HL-60/S4 treated with phorbol 12-myristate 13-acetate at 8.2 ng/mL for 4 days and 3 days (cell line): ENCODE measurements around the gene RHOBTB1.

Experiments used
- in situ Hi-C: fragments of 300-500 bp; cut with MboI; formaldehyde crosslinking; loops from 2 replicates; pipeline ENCODE4 v1.15.0; 2022; ENCODE audit warnings: low sequenced_read_pairs

Gene RHOBTB1

GRCh38 chr10:60965696-60966095 is 21.7 kb upstream of the RHOBTB1 start:
- in situ Hi-C loops, result no loop called here

- in situ Hi-C loops, result no loop called here
Observed at GRCh38 chr10:60964257-60965235, 20.6 kb upstream of the RHOBTB1 start.

GRCh38 chr10:60963441-60964256 is 19.7 kb upstream of the RHOBTB1 start:
- in situ Hi-C loops, result no loop called here

- in situ Hi-C loops, result no loop called here
Observed at GRCh38 chr10:60962946-60963345, 19.0 kb upstream of the RHOBTB1 start.

- in situ Hi-C loops, result no loop called here
Observed at GRCh38 chr10:60960913-60961312, 16.9 kb upstream of the RHOBTB1 start.

- in situ Hi-C loops, result no loop called here
Observed at GRCh38 chr10:60960031-60960430, 16.0 kb upstream of the RHOBTB1 start.

- in situ Hi-C loops, result no loop called here
Observed at GRCh38 chr10:60958892-60959601, 15.1 kb upstream of the RHOBTB1 start.

GRCh38 chr10:60957667-60958221 is 13.8 kb upstream of the RHOBTB1 start:
- in situ Hi-C loops, result no loop called here

GRCh38 chr10:60955957-60956425 is 12.0 kb upstream of the RHOBTB1 start:
- in situ Hi-C loops, result no loop called here

- in situ Hi-C loops, result no loop called here
Observed at GRCh38 chr10:60955316-60955715, 11.3 kb upstream of the RHOBTB1 start.

GRCh38 chr10:60954035-60954434 is 10.1 kb upstream of the RHOBTB1 start:
- in situ Hi-C loops, result no loop called here

- in situ Hi-C loops, result no loop called here
Observed at GRCh38 chr10:60953420-60953819, 9.4 kb upstream of the RHOBTB1 start.

GRCh38 chr10:60952846-60953220 is 8.8 kb upstream of the RHOBTB1 start:
- in situ Hi-C loops, result no loop called here

- in situ Hi-C loops, result no loop called here
Observed at GRCh38 chr10:60952067-60952845, 8.3 kb upstream of the RHOBTB1 start.

GRCh38 chr10:60951272-60951724 is 7.3 kb upstream of the RHOBTB1 start:
- in situ Hi-C loops, result no loop called here

GRCh38 chr10:60950300-60950699 is 6.3 kb upstream of the RHOBTB1 start:
- in situ Hi-C loops, result no loop called here

- in situ Hi-C loops, result no loop called here
Observed at GRCh38 chr10:60948851-60949250, 4.9 kb upstream of the RHOBTB1 start.

GRCh38 chr10:60944910-60945297 is 919 bp upstream of the RHOBTB1 start:
- in situ Hi-C loops, result no loop called here

- in situ Hi-C loops, result no loop called here
Observed at GRCh38 chr10:60943316-60944057, 498 bp downstream of the RHOBTB1 start.
